Liver (tissue), 3 donors: ENCODE data around the gene THEM4.

Experiments used
- EGR1 ChIP-seq, 2 donors: IDR thresholded peaks; 2 replicates each; pipeline ENCODE4 v1.6.1; 2016 to 2018; ENCODE audit warnings: antibody characterized with exemption in 2 of 2, low read depth in 2 of 2
- GABPA ChIP-seq, 2 donors: IDR thresholded peaks in 1 of 2; conservative IDR thresholded peaks in 1 of 2; 2 replicates each; pipeline ENCODE4 v1.6.1; 2016; ENCODE audit warnings: antibody characterized with exemption in 2 of 2, mild to moderate bottlenecking in 1 of 2, moderate library complexity in 1 of 2
- HNF4G ChIP-seq: IDR thresholded peaks from 2 replicates; pipeline ENCODE4 v1.6.1; 2016; ENCODE audit warnings: antibody characterized with exemption
- RAD21 ChIP-seq, 2 donors: IDR thresholded peaks; 2 replicates each; pipeline ENCODE4 v1.6.1; 2016; ENCODE audit warnings: antibody characterized with exemption in 2 of 2, mild to moderate bottlenecking in 2 of 2
- RXRA ChIP-seq, 2 donors: IDR thresholded peaks; 2 replicates each; pipeline ENCODE4 v1.6.1; 2017 to 2018; ENCODE audit warnings: antibody characterized with exemption in 2 of 2, mild to moderate bottlenecking in 1 of 2
- SP1 ChIP-seq: IDR thresholded peaks from 2 replicates; pipeline ENCODE4 v1.6.1; 2018; ENCODE audit warnings: antibody characterized with exemption, mild to moderate bottlenecking
- TAF1 ChIP-seq: conservative IDR thresholded peaks from 2 replicates; pipeline ENCODE4 v1.6.1; 2016; ENCODE audit warnings: antibody characterized with exemption, mild to moderate bottlenecking
- YY1 ChIP-seq: IDR thresholded peaks from 2 replicates; pipeline ENCODE4 v1.6.1; 2016; ENCODE audit warnings: antibody characterized with exemption, mild to moderate bottlenecking
- TF ChIP-seq, protein P1 (sequence below): IDR thresholded peaks from 2 replicates; pipeline ENCODE4 v1.6.1; 2016; ENCODE audit warnings: antibody characterized with exemption, mild to moderate bottlenecking
- TF ChIP-seq, protein P2 (sequence below): fragments of 150-350 bp; IDR thresholded peaks from 2 replicates; pipeline ENCODE4 v1.5.1; 2017; ENCODE audit warnings: improper control_type of control experiment, low read depth, low read length; ENCODE audit not compliant: missing input control
- TF ChIP-seq, protein P3 (sequence below): IDR thresholded peaks from 2 replicates; pipeline ENCODE4 v1.6.1; 2016; ENCODE audit warnings: antibody characterized with exemption
- donor health status: healthy.
- donor health status: healthy.

DNA sequence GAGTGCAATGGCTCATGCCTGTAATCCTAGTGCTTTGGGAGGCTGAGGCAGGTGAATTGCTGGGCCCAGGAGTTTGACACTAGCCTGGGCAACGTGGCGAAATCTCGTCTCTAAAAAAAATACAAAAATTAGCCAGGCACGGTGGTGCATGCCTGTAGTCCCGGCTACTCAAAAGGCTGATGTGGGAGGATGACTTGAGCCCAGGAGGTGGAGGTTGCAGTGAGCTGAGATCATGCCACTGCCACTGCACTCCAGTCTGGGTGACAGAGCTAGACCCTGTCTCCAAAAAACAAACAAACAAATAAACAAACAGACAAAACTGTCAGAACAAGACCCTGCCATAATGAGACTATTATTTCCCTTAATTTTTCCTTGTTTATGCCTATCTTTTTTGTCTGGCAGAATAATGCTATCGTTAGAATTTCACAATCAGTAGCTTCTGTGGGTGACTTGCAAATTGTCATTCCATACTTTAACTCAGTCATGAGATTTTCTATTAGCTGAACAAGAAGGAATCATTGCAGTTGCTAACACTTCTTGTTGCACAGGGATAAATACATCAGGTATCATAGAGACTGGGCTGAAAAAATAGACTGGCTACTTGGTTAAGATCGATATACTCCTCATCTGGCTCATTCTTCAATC is 7.5 kb upstream of the THEM4 start:
- no peak for TF ChIP-seq SP1
- TF ChIP-seq, protein P1, sequence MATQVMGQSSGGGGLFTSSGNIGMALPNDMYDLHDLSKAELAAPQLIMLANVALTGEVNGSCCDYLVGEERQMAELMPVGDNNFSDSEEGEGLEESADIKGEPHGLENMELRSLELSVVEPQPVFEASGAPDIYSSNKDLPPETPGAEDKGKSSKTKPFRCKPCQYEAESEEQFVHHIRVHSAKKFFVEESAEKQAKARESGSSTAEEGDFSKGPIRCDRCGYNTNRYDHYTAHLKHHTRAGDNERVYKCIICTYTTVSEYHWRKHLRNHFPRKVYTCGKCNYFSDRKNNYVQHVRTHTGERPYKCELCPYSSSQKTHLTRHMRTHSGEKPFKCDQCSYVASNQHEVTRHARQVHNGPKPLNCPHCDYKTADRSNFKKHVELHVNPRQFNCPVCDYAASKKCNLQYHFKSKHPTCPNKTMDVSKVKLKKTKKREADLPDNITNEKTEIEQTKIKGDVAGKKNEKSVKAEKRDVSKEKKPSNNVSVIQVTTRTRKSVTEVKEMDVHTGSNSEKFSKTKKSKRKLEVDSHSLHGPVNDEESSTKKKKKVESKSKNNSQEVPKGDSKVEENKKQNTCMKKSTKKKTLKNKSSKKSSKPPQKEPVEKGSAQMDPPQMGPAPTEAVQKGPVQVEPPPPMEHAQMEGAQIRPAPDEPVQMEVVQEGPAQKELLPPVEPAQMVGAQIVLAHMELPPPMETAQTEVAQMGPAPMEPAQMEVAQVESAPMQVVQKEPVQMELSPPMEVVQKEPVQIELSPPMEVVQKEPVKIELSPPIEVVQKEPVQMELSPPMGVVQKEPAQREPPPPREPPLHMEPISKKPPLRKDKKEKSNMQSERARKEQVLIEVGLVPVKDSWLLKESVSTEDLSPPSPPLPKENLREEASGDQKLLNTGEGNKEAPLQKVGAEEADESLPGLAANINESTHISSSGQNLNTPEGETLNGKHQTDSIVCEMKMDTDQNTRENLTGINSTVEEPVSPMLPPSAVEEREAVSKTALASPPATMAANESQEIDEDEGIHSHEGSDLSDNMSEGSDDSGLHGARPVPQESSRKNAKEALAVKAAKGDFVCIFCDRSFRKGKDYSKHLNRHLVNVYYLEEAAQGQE, result no peak
- TF ChIP-seq, protein P2, sequence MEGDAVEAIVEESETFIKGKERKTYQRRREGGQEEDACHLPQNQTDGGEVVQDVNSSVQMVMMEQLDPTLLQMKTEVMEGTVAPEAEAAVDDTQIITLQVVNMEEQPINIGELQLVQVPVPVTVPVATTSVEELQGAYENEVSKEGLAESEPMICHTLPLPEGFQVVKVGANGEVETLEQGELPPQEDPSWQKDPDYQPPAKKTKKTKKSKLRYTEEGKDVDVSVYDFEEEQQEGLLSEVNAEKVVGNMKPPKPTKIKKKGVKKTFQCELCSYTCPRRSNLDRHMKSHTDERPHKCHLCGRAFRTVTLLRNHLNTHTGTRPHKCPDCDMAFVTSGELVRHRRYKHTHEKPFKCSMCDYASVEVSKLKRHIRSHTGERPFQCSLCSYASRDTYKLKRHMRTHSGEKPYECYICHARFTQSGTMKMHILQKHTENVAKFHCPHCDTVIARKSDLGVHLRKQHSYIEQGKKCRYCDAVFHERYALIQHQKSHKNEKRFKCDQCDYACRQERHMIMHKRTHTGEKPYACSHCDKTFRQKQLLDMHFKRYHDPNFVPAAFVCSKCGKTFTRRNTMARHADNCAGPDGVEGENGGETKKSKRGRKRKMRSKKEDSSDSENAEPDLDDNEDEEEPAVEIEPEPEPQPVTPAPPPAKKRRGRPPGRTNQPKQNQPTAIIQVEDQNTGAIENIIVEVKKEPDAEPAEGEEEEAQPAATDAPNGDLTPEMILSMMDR, result no peak
- TF ChIP-seq EGR1 (IDR thresholded peaks at IDR 0.05; ENCODE audit: low read depth in 2 of 2), result no peak
- no peak for TF ChIP-seq RXRA (IDR thresholded peaks at IDR 0.05)
- TF ChIP-seq YY1, result no peak
- TF ChIP-seq RAD21 (IDR thresholded peaks at IDR 0.05), result no peak
- TF ChIP-seq TAF1, result no peak
- TF ChIP-seq HNF4G, result no peak
- no peak for TF ChIP-seq GABPA (IDR thresholded peaks at IDR 0.05 in 1 of 2, conservative IDR thresholded peaks at IDR 0.05 in 1 of 2)
- TF ChIP-seq, protein P3, sequence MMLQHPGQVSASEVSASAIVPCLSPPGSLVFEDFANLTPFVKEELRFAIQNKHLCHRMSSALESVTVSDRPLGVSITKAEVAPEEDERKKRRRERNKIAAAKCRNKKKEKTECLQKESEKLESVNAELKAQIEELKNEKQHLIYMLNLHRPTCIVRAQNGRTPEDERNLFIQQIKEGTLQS, result no peak
